ACC112 (cell line): Measurements from ENCODE around the gene GNAZ.
"Not testable (repeated sequence)": the region's sequence is repeated elsewhere in the genome, so short reads cannot be mapped to it uniquely, and the experiment has no call there.

ENCODE experiments used
- H2AFZ ChIP-seq: fragments of 200-600 bp; sonication (generic); one replicate; pipeline ENCODE4 v1.6.0; 2017; ENCODE audit warnings: antibody characterized with exemption, low read length; ENCODE audit not compliant: unreplicated experiment
- H3K27ac ChIP-seq: fragments of 200-600 bp; sonication (generic); 2 replicates; pipeline ENCODE4 v1.5.1; 2014; ENCODE audit warnings: low read depth, mild to moderate bottlenecking, antibody characterized with exemption, low read length, moderate library complexity
- H3K27me3 ChIP-seq: fragments of 200-600 bp; sonication (generic); 2 replicates; pipeline ENCODE4 v1.6.1; 2014; ENCODE audit warnings: mild to moderate bottlenecking, antibody characterized with exemption, low read length, moderate library complexity, mixed read lengths; ENCODE audit not compliant: insufficient read depth
- H3K36me3 ChIP-seq: fragments of 200-600 bp; sonication (generic); 2 replicates; pipeline ENCODE4 v1.6.1; 2016; ENCODE audit warnings: mild to moderate bottlenecking, antibody characterized with exemption, low read length, moderate library complexity, mixed read lengths; ENCODE audit not compliant: insufficient read depth
- H3K4me1 ChIP-seq: fragments of 200-600 bp; sonication (generic); one replicate; pipeline ENCODE4 v1.6.1; 2016; ENCODE audit warnings: low read length, mixed read lengths; ENCODE audit not compliant: insufficient read depth, unreplicated experiment, control insufficient read depth
- H3K4me3 ChIP-seq: fragments of 200-600 bp; sonication (generic); 2 replicates; pipeline ENCODE4 v1.5.1; 2014; ENCODE audit warnings: mild to moderate bottlenecking, low read depth, low read length
- H3K79me2 ChIP-seq: fragments of 200-600 bp; sonication (generic); one replicate; pipeline ENCODE4 v1.6.0; 2016; ENCODE audit warnings: low read length; ENCODE audit not compliant: control insufficient read depth, unreplicated experiment, insufficient read depth

The GNAZ gene

GRCh38 chr22:23126165-23127054 is 56.1 kb downstream of the GNAZ start:
- Histone ChIP-seq H3K4me1 (no peaks in the 10 kb centered on the region), H2AFZ (no peak overlapping the region), H3K4me3 (no peak overlapping the region), H3K79me2 (no peaks in the 10 kb centered on the region), H3K27me3 (no peaks in the 10 kb centered on the region), H3K27ac (no peak overlapping the region), H3K36me3 (no peaks in the 10 kb centered on the region)

DNA sequence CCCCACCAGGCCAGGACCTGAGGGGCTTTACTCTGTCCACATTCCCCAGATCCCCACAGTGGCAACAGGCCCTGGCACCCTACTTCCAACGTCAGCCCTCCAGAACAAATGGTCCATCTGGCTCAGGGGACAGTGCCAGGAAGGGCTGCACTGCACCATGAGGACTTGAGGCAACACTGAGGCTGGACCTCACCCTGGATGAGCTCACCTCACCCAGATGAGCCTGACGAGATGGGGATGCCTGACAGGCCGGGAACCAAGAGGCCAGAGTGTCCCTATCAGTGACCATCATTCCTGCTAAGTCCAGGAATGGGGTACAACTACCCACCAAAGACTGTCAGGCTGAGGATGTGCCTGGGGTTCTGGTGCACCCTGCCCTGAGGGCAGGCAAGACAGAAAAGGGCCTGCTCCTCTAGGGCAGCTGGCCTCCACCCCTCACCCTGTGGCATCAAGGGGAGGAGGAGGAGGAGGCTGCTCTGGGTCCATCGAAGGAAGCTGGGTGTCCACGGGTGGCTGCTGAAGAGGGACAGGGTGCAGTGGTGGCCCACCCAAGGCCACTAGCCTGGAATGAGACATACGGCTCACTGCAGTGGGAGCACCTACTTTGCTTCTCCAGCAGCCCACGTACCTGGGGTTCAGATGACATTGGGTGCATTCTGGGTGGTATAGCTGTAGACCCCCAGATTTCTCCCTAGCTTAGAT is 56.9 kb downstream of the GNAZ start:
- Histone ChIP-seq H3K79me2 (no peaks in the 10 kb centered on the region), H3K27me3 (no peaks in the 10 kb centered on the region), H2AFZ (no peak overlapping the region), H3K4me1 (no peaks in the 10 kb centered on the region), H3K27ac (no peak overlapping the region), H3K36me3 (no peaks in the 10 kb centered on the region), H3K4me3 (no peak overlapping the region)

- H2AFZ ChIP-seq: no peak overlapping the region
- no peaks in the 10 kb centered on the region for H3K4me1 ChIP-seq
- H3K79me2 ChIP-seq: no peaks in the 10 kb centered on the region
- no peak overlapping the region for H3K27ac ChIP-seq
- H3K4me3 ChIP-seq: no peak overlapping the region
- no peaks in the 10 kb centered on the region for H3K27me3 ChIP-seq
- H3K36me3 ChIP-seq: no peaks in the 10 kb centered on the region
Observed at GRCh38 chr22:23127788-23128187, 57.5 kb downstream of the GNAZ start.

DNA sequence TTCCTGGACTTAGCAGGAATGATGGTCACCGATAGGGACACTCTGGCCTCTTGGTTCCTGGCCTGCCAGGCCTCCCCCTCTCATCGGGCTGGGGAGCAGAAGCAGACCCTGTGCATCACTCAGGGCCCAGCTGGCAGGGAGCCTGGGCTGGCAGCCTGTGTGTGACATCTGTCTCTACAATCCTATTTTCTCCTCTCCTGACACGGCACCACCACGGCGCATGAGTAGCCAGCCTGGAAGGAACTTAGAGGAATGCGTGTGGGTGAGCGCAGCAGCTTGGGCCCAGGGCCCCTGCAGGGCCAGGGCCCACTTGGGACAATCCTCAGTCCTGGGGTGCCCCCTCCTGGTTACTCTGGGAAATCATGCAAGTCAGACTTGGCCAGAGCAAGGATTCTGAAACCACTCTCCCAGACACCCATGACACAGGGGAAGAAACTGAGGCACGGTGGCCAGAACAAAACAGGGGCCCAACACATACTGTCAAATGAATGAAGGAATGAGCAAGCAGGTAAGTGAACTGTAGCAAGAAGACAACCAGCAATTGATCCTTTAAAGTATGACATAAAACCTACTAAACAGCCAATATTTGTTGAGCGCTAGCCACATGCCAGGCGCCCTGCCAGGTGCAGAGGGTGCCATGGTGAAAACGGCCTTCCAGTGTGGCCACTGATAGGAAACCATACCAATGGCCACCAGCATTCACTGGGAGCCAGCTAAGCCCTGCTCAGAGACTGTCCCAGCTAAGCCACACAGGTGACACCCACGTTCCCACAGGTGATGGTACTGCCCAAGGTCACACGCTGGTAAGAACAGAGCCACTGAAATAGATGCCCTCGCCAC is 58.2 kb downstream of the GNAZ start:
- H3K36me3 ChIP-seq: no peaks in the 10 kb centered on the region
- no peak overlapping the region for H3K27ac ChIP-seq
- H3K79me2 ChIP-seq: no peaks in the 10 kb centered on the region
- H3K27me3 ChIP-seq: no peaks in the 10 kb centered on the region
- no peaks in the 10 kb centered on the region for H3K4me1 ChIP-seq
- H3K4me3 ChIP-seq: no peak overlapping the region
- H2AFZ ChIP-seq: no peak overlapping the region

DNA sequence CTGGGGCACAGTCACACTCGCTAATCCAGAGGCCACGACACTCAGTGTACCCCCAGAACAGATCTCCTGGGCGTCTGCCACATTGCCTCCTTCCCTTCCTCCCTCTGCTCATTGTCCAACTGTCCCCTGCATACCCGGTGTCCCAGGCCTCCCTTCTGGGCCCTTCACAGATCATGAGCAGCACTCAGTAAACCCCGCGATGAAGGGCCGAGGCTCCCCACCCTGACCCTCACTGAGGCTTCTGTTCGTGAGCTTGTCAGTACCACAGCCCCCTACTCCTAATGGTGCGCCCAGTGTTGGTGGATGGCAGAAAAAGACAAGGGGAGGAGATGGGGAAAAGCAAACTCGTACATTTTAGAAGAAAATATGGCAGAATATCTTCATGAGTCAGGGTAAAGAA is 58.8 kb downstream of the GNAZ start:
- Histone ChIP-seq H2AFZ (no peak overlapping the region), H3K4me3 (no peak overlapping the region), H3K4me1 (no peaks in the 10 kb centered on the region), H3K79me2 (no peaks in the 10 kb centered on the region), H3K27ac (no peak overlapping the region), H3K36me3 (no peaks in the 10 kb centered on the region), H3K27me3 (no peaks in the 10 kb centered on the region)

- Histone ChIP-seq H3K4me3 (no peak overlapping the region), H3K4me1 (no peaks in the 10 kb centered on the region), H3K27ac (no peak overlapping the region), H2AFZ (no peak overlapping the region), H3K36me3 (no peaks in the 10 kb centered on the region), H3K79me2 (no peaks in the 10 kb centered on the region), H3K27me3 (no peaks in the 10 kb centered on the region)
Observed at GRCh38 chr22:23130697-23131096, 60.4 kb downstream of the GNAZ start.

GRCh38 chr22:23131931-23132330 is 61.6 kb downstream of the GNAZ start:
- Histone ChIP-seq H3K36me3 (no peaks in the 10 kb centered on the region), H2AFZ (no peak overlapping the region), H3K4me3 (no peak overlapping the region), H3K79me2 (no peaks in the 10 kb centered on the region), H3K27ac (no peak overlapping the region), H3K27me3 (no peaks in the 10 kb centered on the region), H3K4me1 (no peaks in the 10 kb centered on the region)

GRCh38 chr22:23132376-23133091 is 62.2 kb downstream of the GNAZ start:
- Histone ChIP-seq H3K79me2 (no peaks in the 10 kb centered on the region), H3K27me3 (no peaks in the 10 kb centered on the region), H3K4me3 (no peak overlapping the region), H3K36me3 (no peaks in the 10 kb centered on the region), H3K27ac (no peak overlapping the region), H2AFZ (no peak overlapping the region), H3K4me1 (no peaks in the 10 kb centered on the region)

DNA sequence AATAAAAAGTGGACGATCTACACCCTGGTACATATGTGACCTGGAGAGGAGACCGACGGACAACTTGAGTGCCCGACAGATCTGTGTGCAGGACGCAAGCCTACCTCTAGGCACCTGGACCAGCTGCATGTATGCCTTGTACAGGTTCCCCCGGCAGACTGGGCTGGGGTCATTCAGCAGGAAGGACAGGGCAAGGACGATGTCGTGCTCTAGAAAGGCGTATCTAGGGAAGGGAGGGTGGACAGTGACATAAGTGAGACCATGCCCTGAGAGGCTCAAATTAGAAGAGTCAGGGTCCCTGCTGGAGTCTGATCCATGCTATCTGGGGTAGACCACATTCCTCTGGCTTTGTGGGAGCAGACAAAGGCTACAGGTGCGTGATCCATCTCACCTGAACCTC is 63.6 kb downstream of the GNAZ start:
- H3K27me3 ChIP-seq: no peaks in the 10 kb centered on the region
- H3K36me3 ChIP-seq: no peaks in the 10 kb centered on the region
- H3K27ac ChIP-seq: no peak overlapping the region
- H3K4me3 ChIP-seq: no peak overlapping the region
- peaks cover 8% of the 10 kb centered on the region for H3K4me1 ChIP-seq
- no peaks in the 10 kb centered on the region for H3K79me2 ChIP-seq
- no peak overlapping the region for H2AFZ ChIP-seq

GRCh38 chr22:23136991-23137390 is 66.7 kb downstream of the GNAZ start:
- not testable (repeated sequence) for H2AFZ ChIP-seq, H3K79me2 ChIP-seq, H3K27me3 ChIP-seq, H3K27ac ChIP-seq, H3K36me3 ChIP-seq, H3K4me3 ChIP-seq
- H3K4me1 ChIP-seq: peaks cover 11% of the 10 kb centered on the region
